Omental fat pad (tissue), 4 donors: ENCODE data around the gene TTC27. TPM values are rescaled to one million over a fixed set of nuclear protein-coding genes. Genes with fewer than 3 reads are reported as not detected.
A peak's percentile ranks its signal among the peaks of the same experiment; 100 is the strongest.

Source experiments
- ATAC-seq: fragments of 150-250 bp; one replicate; pipeline ENCODE4 v1.9.1; 2016; ENCODE audit warnings: mild to moderate bottlenecking, moderate library complexity; ENCODE audit not compliant: low FRiP score
- DNase-seq: peaks from one replicate; pipeline ENCODE4 v3.0.0-alpha.2; 2019; ENCODE audit warnings: low spot score
- total RNA-seq, 4 donors: library from RNA; depleted of rRNA; stranded (reverse); fragments of >200 nt; gene quantifications; one replicate each; pipeline ENCODE4 v1.1.0, GENCODE V29; 2016
- TF ChIP-seq, protein P1 (sequence below), 3 donors: fragments of 450-650 bp; IDR thresholded peaks; one replicate each; pipeline ENCODE4 v1.5.1; 2016 to 2017; ENCODE audit warnings: antibody characterized with exemption in 3 of 3, mild to moderate bottlenecking in 3 of 3, moderate library complexity in 2 of 3

Gene TTC27
- total RNA-seq, 4 donors from 2014 or later = 13.9 to 21.8 (median 15.2) TPM

GRCh38 chr2:32691678-32692077 is 63.8 kb downstream of the TTC27 start:
- DNase-seq = no peak
- TF ChIP-seq, protein P1, sequence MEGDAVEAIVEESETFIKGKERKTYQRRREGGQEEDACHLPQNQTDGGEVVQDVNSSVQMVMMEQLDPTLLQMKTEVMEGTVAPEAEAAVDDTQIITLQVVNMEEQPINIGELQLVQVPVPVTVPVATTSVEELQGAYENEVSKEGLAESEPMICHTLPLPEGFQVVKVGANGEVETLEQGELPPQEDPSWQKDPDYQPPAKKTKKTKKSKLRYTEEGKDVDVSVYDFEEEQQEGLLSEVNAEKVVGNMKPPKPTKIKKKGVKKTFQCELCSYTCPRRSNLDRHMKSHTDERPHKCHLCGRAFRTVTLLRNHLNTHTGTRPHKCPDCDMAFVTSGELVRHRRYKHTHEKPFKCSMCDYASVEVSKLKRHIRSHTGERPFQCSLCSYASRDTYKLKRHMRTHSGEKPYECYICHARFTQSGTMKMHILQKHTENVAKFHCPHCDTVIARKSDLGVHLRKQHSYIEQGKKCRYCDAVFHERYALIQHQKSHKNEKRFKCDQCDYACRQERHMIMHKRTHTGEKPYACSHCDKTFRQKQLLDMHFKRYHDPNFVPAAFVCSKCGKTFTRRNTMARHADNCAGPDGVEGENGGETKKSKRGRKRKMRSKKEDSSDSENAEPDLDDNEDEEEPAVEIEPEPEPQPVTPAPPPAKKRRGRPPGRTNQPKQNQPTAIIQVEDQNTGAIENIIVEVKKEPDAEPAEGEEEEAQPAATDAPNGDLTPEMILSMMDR (IDR thresholded peaks at IDR 0.05) = no peak
- no peak for ATAC-seq

DNA sequence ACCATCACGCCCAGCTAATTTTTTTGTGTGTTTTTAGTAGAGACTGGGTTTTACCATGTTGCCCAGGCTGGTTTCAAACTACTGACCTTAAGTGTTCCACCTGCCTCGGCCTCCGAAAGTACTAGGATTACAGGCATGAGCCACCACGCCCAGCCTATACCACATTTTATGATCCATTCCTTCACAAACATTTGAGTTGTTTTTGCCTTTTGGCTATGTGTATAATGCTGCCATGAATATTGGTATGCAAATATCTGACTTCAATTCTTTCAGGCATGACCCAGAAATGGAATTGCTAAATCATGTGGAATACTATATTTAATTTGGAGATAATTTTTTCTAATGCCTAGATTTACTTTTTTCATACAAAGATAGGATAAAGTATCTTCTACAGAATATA is 68.6 kb downstream of the TTC27 start:
- DNase-seq = no peak
- TF ChIP-seq, protein P1 (IDR thresholded peaks at IDR 0.05) = no peak
- ATAC-seq = no peak

GRCh38 chr2:32697156-32697555 is 69.3 kb downstream of the TTC27 start:
- ATAC-seq (peak; percentile 86), DNase-seq (no peak)
- TF ChIP-seq, protein P1 (IDR thresholded peaks at IDR 0.05) = no peak

GRCh38 chr2:32699151-32699550 is 71.3 kb downstream of the TTC27 start:
- ATAC-seq (no peak), DNase-seq (no peak)
- TF ChIP-seq, protein P1 (IDR thresholded peaks at IDR 0.05) = no peak

DNA sequence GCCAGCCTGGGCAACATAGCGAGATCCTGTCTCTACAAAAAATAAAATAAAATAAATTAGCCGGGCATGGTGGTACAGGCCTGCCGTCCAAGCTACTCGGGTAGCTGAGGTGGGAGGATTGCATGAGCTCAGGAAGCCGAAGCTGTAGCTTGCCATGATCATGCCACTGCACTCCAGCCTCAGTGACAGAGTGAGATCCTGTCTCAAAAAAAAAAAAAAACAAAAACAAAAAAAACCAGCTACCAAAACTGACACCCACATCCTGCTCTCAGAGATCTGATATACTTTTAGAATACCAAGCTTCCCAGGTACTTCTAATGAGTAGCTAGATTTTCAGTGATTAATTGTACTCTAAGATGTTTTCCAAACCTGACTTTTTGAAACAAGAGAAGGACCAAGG is 74.0 kb downstream of the TTC27 start:
- ATAC-seq = no peak
- DNase-seq = no peak
- TF ChIP-seq, protein P1 (IDR thresholded peaks at IDR 0.05) = no peak

DNA sequence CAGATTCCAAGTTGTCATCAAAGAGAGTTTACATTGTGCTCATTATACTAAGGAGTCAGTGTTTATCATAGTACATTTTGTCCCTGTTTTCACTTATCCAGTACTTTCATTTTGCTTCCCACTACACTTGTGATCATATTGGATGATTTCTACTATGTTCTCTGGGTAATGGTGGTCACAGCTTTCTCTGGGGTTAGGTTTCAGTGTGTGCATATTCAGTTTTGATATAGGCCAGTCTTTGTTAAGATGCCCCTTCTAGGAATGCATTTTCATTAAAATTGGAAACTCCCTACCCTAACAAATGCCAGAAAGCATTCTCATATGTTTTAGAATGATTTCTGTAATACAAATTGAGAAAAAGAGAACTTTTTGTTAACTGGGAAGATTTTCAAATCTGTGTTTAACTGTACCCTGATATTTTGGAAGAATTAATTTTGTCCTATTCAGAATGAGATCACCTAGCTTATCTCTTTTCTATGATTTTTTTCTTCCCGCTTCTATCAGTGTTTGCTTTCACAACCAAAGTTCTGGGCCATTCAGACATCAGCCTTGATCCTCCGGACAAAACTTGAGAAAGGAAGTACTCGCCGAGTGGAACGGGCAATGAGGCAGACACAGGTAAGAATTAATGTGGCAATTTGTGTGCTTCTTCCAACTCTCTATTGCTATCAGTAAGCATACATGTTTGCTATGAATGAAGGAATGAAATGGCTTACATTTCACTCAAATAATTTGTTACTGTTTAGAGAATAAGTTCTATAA is 74.6 kb downstream of the TTC27 start:
- TF ChIP-seq, protein P1 (IDR thresholded peaks at IDR 0.05) = no peak
- peak; percentile 64 for ATAC-seq

More for the DNA sequence above, 74.6 kb downstream of the TTC27 start:
- DNase-seq = no peak
